22Rv1 (cell line): ENCODE results near the gene LOXL3.

Experiments used
- H3K27ac ChIP-seq: fragments of 450-650 bp; 2 replicates; pipeline ENCODE4 v1.5.1; 2017
- ZFX ChIP-seq: fragments of 450-650 bp; IDR thresholded peaks from 2 replicates; pipeline ENCODE4 v1.6.1; 2017; ENCODE audit warnings: antibody characterized with exemption, borderline replicate concordance
- TF ChIP-seq, protein P1 (sequence below): fragments of 450-650 bp; IDR thresholded peaks from 2 replicates; pipeline ENCODE4 v1.5.1; 2017; ENCODE audit warnings: mild to moderate bottlenecking

LOXL3 gene

DNA sequence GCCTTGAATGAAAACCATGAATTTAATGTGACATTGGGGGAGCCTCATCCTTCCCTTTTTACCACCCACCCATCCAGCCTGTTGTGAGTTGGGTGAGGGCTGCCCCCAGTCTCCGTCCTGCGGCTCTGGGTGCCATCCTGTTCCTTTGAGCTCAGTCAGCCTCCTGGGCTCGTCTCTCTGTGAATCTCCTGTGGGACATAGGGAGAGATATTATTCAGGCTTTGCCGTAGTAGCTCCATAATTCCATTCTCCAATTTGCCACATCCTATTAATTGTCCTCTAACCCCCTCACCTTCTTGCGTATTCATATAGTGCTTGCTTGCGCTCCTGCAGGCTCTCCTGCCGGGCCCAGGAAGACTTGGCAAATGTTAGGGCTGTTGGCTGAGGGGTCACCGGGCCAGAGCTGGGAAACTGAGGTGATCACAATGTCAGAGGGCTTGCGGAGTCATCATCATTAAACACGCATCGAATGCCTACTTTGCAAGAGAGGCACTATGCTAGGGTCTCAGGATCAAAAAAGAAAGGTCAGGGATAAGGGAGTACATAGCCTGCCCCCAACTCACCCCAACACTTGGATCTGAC lies 27.0 kb downstream of the LOXL3 start:
- TF ChIP-seq ZFX, result no peak
- TF ChIP-seq, protein P1, sequence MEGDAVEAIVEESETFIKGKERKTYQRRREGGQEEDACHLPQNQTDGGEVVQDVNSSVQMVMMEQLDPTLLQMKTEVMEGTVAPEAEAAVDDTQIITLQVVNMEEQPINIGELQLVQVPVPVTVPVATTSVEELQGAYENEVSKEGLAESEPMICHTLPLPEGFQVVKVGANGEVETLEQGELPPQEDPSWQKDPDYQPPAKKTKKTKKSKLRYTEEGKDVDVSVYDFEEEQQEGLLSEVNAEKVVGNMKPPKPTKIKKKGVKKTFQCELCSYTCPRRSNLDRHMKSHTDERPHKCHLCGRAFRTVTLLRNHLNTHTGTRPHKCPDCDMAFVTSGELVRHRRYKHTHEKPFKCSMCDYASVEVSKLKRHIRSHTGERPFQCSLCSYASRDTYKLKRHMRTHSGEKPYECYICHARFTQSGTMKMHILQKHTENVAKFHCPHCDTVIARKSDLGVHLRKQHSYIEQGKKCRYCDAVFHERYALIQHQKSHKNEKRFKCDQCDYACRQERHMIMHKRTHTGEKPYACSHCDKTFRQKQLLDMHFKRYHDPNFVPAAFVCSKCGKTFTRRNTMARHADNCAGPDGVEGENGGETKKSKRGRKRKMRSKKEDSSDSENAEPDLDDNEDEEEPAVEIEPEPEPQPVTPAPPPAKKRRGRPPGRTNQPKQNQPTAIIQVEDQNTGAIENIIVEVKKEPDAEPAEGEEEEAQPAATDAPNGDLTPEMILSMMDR, result no peak
- H3K27ac ChIP-seq, result peak overlapping the region; percentile 8; the same call in 1 of the 2 replicates

DNA sequence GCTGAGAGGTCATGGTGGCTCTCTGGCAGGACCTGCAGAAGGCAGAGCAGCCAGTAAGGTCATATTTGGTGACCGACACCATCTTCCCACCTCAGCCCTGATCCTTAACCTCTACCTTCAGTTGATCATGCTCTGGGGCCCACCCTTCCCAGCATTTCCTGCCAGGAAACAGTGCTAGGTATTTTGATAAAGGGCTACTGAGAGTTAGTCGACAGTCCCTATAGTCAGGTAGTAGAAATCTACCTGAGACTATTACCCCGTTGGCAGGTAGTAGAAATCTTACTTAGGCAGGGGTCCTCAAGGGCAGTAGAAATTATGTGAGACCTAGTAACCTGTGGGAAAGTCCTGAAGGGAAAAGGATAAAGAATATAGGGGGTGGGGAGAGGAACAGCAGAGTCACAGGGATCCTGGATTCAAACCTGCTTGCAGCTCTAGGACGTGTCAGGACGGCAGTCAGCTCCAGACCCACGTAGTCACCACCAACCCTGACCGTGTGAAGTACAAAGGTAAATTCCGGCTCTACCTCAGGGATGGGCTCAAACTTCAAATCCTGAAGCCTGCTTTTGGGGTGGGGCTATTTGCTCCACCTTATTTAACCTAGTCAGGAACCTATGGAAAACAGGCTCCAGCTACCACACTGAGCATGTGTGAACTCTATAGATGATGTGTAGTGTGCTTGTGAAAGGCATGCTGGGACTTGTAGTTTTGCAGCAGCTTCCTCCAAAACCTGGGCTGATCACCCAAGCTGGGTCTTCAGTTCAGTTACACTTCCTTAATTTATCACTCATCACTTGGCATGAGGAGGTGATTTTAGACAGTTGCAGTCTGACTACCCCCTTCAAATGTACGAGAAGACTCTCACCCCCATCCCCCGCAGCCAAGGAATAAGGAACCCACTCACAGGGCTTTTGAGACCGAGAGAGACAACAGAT lies 27.8 kb downstream of the LOXL3 start, which contains the start of gene DQX1:
Gene DQX1, minus strand, starts transcription at position 515 of the 932 bp plus-strand sequence. Its CDS starts 502 bp downstream, at position 13.
- no peak for TF ChIP-seq ZFX
- TF ChIP-seq, protein P1, result no peak
- peak within 1 kb of the TSS; percentile 34 for H3K27ac ChIP-seq

DNA sequence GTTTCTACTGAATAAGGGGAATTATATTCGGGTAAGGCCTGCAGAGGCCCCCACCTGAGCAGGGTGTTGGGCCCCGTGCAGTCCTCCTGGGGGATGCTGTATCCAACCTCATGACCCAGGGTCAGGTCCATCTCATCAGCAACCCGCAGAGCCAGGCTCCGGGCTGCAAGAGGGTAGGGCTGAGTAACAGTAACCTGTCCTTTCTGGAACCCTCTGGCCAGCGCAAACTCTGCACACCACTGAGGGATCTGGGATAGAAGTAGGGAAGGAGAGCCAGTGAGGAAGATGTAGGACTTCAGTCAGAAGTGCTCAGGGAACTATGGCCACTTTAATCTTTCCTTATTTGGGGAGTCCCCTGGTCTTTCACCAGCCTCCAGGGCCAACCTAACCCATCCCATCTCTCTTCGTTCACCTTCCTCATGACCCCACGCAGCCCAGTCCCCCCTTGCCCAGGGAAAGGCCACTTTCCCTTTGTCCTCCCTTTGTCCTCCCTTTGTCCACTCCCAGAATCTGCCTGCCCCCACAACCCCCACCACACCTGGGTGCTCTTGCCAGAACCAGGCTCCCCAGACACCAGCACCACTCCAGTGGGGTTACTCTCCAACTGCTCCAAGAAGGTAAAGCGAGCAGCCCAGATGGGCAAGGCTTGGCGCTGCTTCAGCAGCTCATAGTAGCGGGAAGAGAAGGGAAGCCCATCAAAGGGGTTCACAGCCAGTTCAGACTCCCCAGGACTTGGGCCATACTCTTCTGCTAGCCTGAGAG lies 28.6 kb downstream of the LOXL3 start:
- TF ChIP-seq ZFX, result no peak
- TF ChIP-seq, protein P1, result no peak
- H3K27ac ChIP-seq, result peak overlapping the region; percentile 34; the same call in 1 of the 2 replicates

DNA sequence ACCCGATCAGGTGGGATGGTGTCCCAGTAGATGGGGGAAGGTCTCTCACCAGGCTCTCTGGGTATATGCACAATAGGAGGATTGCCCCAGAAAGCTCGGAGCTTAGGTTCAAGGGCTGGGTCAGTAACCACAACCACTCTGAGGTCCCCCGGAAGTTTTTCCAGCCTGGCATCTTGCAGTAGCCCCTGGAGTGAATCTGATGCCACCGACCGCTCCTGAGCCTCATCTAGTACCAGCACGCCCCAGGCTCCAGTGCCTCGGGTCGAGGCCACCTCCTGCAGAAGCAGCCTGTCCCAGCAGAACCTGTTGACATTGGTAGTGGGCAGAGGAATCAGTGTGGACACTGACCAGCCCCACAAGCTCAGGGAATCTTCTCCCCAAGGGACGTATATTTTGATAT lies 29.7 kb downstream of the LOXL3 start:
- H3K27ac ChIP-seq, result no peak overlapping the region

DNA sequence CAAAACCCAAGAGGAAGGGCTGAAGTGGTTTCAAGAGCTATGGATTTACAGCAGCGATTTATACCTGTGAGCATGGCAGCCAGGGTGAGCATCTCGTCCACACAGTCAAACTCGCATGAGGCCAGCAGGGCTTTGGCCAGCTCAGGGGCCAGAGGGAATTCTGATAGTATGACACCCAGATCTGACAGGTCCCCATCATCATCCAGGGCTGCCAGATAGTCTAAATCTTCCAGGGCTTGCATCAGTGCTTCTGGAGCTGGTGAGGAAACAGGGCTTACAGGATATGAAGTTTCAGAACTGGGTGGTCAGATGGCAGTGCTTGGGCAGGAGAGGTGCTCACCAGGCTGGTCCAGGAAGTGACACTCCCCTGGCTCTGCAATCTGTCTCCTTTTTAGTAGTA lies 31.2 kb downstream of the LOXL3 start:
- H3K27ac ChIP-seq, result no peak overlapping the region
- no peak for TF ChIP-seq ZFX
- TF ChIP-seq, protein P1, result no peak

More for the DNA sequence above, 29.7 kb downstream of the LOXL3 start:
- TF ChIP-seq, protein P1, result no peak
- TF ChIP-seq ZFX, result no peak

DNA sequence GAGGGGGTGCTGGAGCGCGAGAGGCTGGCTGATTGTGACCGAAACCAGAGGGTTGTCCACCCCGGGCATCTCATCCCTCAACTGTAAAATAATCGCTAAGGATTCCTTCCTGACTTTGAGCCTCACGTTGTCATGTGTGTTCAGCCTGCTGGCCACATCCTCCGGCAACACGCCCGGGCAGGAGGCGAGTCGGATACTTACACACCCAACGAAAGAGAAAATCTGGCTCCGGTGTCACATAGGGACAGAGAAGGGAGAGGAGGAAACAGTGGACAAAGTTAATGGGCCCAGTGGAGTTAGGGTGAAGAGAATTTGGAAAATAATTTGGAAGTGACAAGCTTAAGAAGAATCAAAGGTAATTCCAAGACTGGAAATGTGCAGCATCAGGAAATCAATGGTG lies 37.1 kb downstream of the LOXL3 start:
- no peak overlapping the region for H3K27ac ChIP-seq
- no peak for TF ChIP-seq ZFX
- TF ChIP-seq, protein P1, result no peak
